Endothelial cell of umbilical vein (primary cell): ENCODE measurements around the gene COX7B2. TPM values are rescaled to one million over a fixed set of nuclear protein-coding genes. Genes with fewer than 3 reads are reported as not detected.

Experiments
- BruUV-seq: library from RNA; stranded (reverse); fragments of 400-500 nt; replicated peaks from 2 replicates; lab custom pipeline; 2021; lab: Mats Ljungman, UMichigan
- CTCF ChIA-PET: fragments of 300-600, 350-600 bp; sonication (Branson Sonifier 250); formaldehyde crosslinking; loops from one replicate; lab custom pipeline; 2021; ENCODE audit warnings: antibody characterized with exemption, inconsistent platforms; lab: Charles Lee
- POLR2A ChIA-PET: fragments of 300-600, 350-600 bp; sonication (Branson Sonifier 250); formaldehyde crosslinking; loops from one replicate; lab custom pipeline; 2021; ENCODE audit warnings: antibody characterized with exemption, inconsistent platforms; lab: Charles Lee
- DNase-seq: peaks from one replicate; pipeline ENCODE4 v3.0.0-alpha.2; 2011; ENCODE audit warnings: low read depth, low spot score
- FAIRE-seq: peaks from 2 replicates; lab custom pipeline; 2011; peaks lifted over from hg19 to GRCh38; lab: Jason Lieb, UNC
- H2AFZ ChIP-seq: 2 replicates; pipeline ENCODE4 v1.6.0; 2012; ENCODE audit warnings: low read depth, low read length, control low read depth, inconsistent platforms
- H3K27ac ChIP-seq: 2 replicates; pipeline ENCODE4 v1.5.1; 2011; ENCODE audit warnings: low read depth, mild to moderate bottlenecking, control low read depth, low read length, moderate library complexity; ENCODE audit not compliant: insufficient read depth
- H3K27me3 ChIP-seq, 2 experiments: 2 replicates each; pipeline versions ENCODE4 v1.6.0 to v1.6.1; 2011; ENCODE audit warnings: low read length in 2 of 2, mixed read lengths in 1 of 2; ENCODE audit not compliant: control insufficient read depth in 2 of 2, insufficient read depth in 2 of 2
- H3K36me3 ChIP-seq, 2 experiments: 2 replicates in 1 of 2; 3 replicates in 1 of 2; pipeline ENCODE4 v1.5.1; 2011; ENCODE audit warnings: low read length in 2 of 2, mild to moderate bottlenecking in 1 of 2, moderate library complexity in 1 of 2; ENCODE audit not compliant: control insufficient read depth in 2 of 2, insufficient read depth in 2 of 2; ENCODE audit errors: extremely low read depth in 1 of 2
- H3K4me1 ChIP-seq: 3 replicates; pipeline ENCODE4 v1.5.1; 2011; ENCODE audit warnings: mild to moderate bottlenecking, low read length; ENCODE audit not compliant: control insufficient read depth, insufficient read depth; ENCODE audit errors: extremely low read depth
- H3K4me2 ChIP-seq: 2 replicates; pipeline ENCODE4 v1.6.1; 2011; ENCODE audit warnings: low read length, control low read depth, mixed read lengths; ENCODE audit not compliant: insufficient read depth
- H3K4me3 ChIP-seq, 3 experiments: fragments of 200-600 bp in 1 of 3; sonication (generic), shearing (Covaris generic) in 1 of 3; replicated peaks in 1 of 3; 2 replicates each; pipeline ENCODE4 v1.5.1; 2011 to 2016; ENCODE audit warnings: control low read depth in 3 of 3, low read length in 3 of 3, mild to moderate bottlenecking in 2 of 3, inconsistent platforms in 1 of 3, low read depth in 1 of 3, moderate library complexity in 1 of 3; ENCODE audit not compliant: insufficient read depth in 1 of 3
- H3K79me2 ChIP-seq: 2 replicates; pipeline ENCODE4 v1.6.0; 2012; ENCODE audit warnings: low read length, inconsistent platforms; ENCODE audit not compliant: control insufficient read depth, insufficient read depth
- H3K9ac ChIP-seq: replicated peaks from 2 replicates; pipeline ENCODE3; 2011; ENCODE audit warnings: low read length, control low read depth; ENCODE audit not compliant: insufficient read depth; ENCODE audit errors: extremely low read depth
- H3K9me1 ChIP-seq: replicated peaks from 3 replicates; pipeline ENCODE4 v1.6.0; 2011; ENCODE audit warnings: mild to moderate bottlenecking, low read length; ENCODE audit not compliant: control insufficient read depth, insufficient read depth; ENCODE audit errors: extremely low read depth
- H3K9me3 ChIP-seq: replicated peaks from 2 replicates; pipeline ENCODE4 v1.5.1; 2012; ENCODE audit warnings: low read length, inconsistent platforms; ENCODE audit not compliant: control insufficient read depth, insufficient read depth
- H4K20me1 ChIP-seq: replicated peaks from 2 replicates; pipeline ENCODE3; 2011; ENCODE audit warnings: mild to moderate bottlenecking, low read length; ENCODE audit not compliant: control insufficient read depth, insufficient read depth; ENCODE audit errors: extremely low read depth
- EZH2 ChIP-seq: IDR thresholded peaks from 2 replicates; pipeline ENCODE4 v1.6.1; 2012; ENCODE audit warnings: borderline replicate concordance, low read depth, mild to moderate bottlenecking, moderate library complexity, low read length, inconsistent platforms; ENCODE audit not compliant: severe bottlenecking
- FOS ChIP-seq: IDR thresholded peaks from 2 replicates; pipeline ENCODE4 v1.6.1; 2011; ENCODE audit warnings: mild to moderate bottlenecking, low read length, moderate library complexity, borderline replicate concordance; ENCODE audit not compliant: insufficient read depth
- GATA2 ChIP-seq: IDR thresholded peaks from 2 replicates; pipeline ENCODE4 v1.7.0; 2011; ENCODE audit warnings: low read depth, mild to moderate bottlenecking, moderate library complexity, mixed read lengths, low read length; ENCODE audit not compliant: insufficient read length, insufficient read depth
- JUN ChIP-seq: IDR thresholded peaks from 2 replicates; pipeline ENCODE4 v1.6.1; 2011; ENCODE audit warnings: borderline replicate concordance, low read depth; ENCODE audit not compliant: insufficient read length, insufficient read depth
- MYC ChIP-seq: IDR thresholded peaks from one replicate; pipeline ENCODE4 v1.6.1; 2011; ENCODE audit warnings: mild to moderate bottlenecking, low read depth, low read length
- POLR2A ChIP-seq: IDR thresholded peaks from 2 replicates; pipeline ENCODE4 v1.6.1; 2012; ENCODE audit warnings: low read depth, mild to moderate bottlenecking, control low read depth, low read length
- POLR2AphosphoS5 ChIP-seq: IDR thresholded peaks from 2 replicates; pipeline ENCODE4 v1.6.1; 2012; ENCODE audit warnings: low read depth, mild to moderate bottlenecking, control low read depth, low read length, moderate library complexity; ENCODE audit not compliant: insufficient read depth
- dilution Hi-C: fragments of 300-500 bp; cut with MboI; formaldehyde crosslinking; loops from one replicate; pipeline ENCODE4 v1.15.0; 2019; ENCODE audit warnings: low sequenced_read_pairs; ENCODE audit not compliant: extremely low pct_ligation_motif_present
- intact Hi-C: fragments of 100-400 bp; cut with micrococcal nuclease; formaldehyde crosslinking; loops from one replicate; pipeline ENCODE4 v1.10.0; 2022
- polyA plus RNA-seq, 4 experiments: library from polyadenylated mRNA; depleted of rRNA in 3 of 4; stranded (reverse) in 3 of 4; unstranded in 1 of 4; fragments of >200 nt; gene quantifications; 2 replicates each; pipeline versions ENCODE4 v1.2.1 to v1.2.3, GENCODE V29; 2011 to 2012; ENCODE audit warnings: missing spikeins in 1 of 4
- total RNA-seq: library from RNA; stranded (reverse); gene quantifications from 2 replicates; pipeline ENCODE4 v1.2.3, GENCODE V29; 2021
- TF ChIP-seq, protein P1 (sequence below), 2 donors: IDR thresholded peaks; 1 replicate in 1 of 2; 2 replicates in 1 of 2; pipeline ENCODE4 v1.5.1; 2011; ENCODE audit warnings: low read length in 2 of 2, mild to moderate bottlenecking in 2 of 2, moderate library complexity in 2 of 2, control low read depth in 1 of 2, inconsistent platforms in 1 of 2, low read depth in 1 of 2; ENCODE audit not compliant: insufficient read depth in 1 of 2; ENCODE audit errors: extremely low read depth in 1 of 2
- TF ChIP-seq, protein P2 (sequence below): IDR thresholded peaks from 2 replicates; pipeline ENCODE4 v1.6.1; 2011; ENCODE audit not compliant: insufficient read depth, insufficient read length

The COX7B2 gene
- total and polyA plus RNA-seq, 2 donors (not counting 3 experiments of a cell fraction or from before 2014, with no cell fraction given) = not detected

DNA sequence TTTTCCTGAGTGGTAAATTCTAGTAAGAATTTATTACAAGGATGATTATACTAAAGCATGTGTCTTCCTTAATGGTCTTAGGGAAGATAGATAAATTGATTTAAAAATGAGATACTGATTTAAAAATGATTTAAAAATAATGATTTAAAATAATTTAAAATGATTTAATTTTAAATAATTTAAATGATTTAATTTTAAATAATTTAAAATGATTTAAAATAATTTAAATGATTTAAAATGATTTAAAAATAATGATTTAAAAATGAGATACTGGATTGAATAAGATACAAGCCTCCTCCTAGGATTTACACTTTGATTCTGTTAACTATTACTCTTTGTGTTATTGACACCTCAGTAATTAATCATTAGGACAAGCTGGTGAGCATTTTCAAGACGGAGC, 59.0 kb downstream of the COX7B2 start:
- Histone ChIP-seq H3K27me3 (no peaks in the 10 kb centered on the region), H3K9me3 (no peaks in the 10 kb centered on the region), H3K4me3 (no peak overlapping the region), H3K9me1 (no peaks in the 10 kb centered on the region), H3K4me1 (no peaks in the 10 kb centered on the region), H3K79me2 (no peaks in the 10 kb centered on the region), H3K9ac (no peak overlapping the region), H3K36me3 (no peaks in the 10 kb centered on the region), H3K4me2 (no peak overlapping the region), H3K27ac (no peak overlapping the region), H2AFZ (no peak overlapping the region), H4K20me1 (no peaks in the 10 kb centered on the region)
- POLR2A ChIA-PET = no interaction called here
- TF ChIP-seq POLR2AphosphoS5 (no peak), GATA2 (no peak), FOS (no peak), EZH2 (no peak), MYC (no peak), JUN (no peak), POLR2A (no peak)
- TF ChIP-seq, protein P1, sequence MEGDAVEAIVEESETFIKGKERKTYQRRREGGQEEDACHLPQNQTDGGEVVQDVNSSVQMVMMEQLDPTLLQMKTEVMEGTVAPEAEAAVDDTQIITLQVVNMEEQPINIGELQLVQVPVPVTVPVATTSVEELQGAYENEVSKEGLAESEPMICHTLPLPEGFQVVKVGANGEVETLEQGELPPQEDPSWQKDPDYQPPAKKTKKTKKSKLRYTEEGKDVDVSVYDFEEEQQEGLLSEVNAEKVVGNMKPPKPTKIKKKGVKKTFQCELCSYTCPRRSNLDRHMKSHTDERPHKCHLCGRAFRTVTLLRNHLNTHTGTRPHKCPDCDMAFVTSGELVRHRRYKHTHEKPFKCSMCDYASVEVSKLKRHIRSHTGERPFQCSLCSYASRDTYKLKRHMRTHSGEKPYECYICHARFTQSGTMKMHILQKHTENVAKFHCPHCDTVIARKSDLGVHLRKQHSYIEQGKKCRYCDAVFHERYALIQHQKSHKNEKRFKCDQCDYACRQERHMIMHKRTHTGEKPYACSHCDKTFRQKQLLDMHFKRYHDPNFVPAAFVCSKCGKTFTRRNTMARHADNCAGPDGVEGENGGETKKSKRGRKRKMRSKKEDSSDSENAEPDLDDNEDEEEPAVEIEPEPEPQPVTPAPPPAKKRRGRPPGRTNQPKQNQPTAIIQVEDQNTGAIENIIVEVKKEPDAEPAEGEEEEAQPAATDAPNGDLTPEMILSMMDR (IDR thresholded peaks at IDR 0.05; ENCODE audit: extremely low read depth in 1 of 2, insufficient read depth in 1 of 2, low read depth in 1 of 2, low read length in 2 of 2) = no peak
- TF ChIP-seq, protein P2, sequence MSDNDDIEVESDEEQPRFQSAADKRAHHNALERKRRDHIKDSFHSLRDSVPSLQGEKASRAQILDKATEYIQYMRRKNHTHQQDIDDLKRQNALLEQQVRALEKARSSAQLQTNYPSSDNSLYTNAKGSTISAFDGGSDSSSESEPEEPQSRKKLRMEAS = no peak
- intact Hi-C loops = no loop called here
- FAIRE-seq (no peak), DNase-seq (no peak)
- BruUV-seq = no TSS peak
- dilution Hi-C loops = no loop called here
- CTCF ChIA-PET = no interaction called here
